ENCODE results near the gene ANKLE1. TPM values are rescaled to one million over a fixed set of nuclear protein-coding genes. Genes with fewer than 3 reads are reported as not detected.

Gene ANKLE1
- total RNA-seq, 1 experiment from 2014 or later, result 9.1 TPM

DNA sequence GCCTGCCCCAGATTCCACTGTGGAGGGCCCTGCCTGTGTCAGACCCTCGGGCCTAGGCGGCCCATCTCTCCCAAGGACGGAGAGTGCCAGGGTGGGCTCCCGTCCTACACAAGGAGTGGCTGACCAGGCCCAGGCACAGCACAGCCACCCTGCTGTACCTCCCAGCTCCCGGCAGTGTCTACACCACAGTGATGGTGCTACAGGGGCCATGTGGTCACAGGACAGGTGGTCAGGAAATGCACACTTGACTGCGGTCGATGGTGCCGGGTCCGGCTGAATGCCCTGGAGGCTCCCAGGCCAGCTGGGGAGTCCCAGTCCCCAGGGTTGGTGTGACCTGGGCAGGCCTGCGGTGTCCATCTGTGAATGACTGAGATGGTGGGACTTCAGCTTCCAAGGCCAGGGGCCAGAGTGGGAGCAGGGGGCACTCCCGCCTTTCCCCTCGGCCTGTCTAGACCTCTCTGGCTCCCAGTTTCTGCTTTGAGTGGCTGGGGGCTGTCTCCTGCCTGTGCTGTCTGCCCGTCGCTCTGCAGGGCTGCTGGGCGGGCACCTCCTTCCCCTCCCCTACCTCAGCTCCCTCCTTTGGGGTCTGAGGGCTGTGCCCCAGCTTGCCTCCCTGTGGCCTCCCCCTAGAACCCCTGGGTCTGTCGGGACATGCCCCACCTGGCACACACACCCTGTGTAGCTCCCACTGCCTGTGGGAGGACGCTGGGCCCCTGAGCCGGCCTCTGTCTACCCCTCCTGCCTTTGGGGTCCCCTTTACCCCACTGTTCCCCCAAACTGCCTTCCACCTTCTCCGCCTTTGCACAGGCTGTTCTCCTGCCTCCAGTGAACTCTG, 40.2 kb downstream of the ANKLE1 start:
- TF ChIP-seq ZNF219 (CRISPR knock-in tag; IDR thresholded peaks at IDR 0.05; ENCODE audit: borderline replicate concordance) (no peak), SP1 (CRISPR knock-in tag; conservative IDR thresholded peaks at IDR 0.05) (no peak), SMAD4 (CRISPR knock-in tag; IDR thresholded peaks at IDR 0.05) (no peak), ZBTB21 (CRISPR knock-in tag; IDR thresholded peaks at IDR 0.05; ENCODE audit: borderline replicate concordance) (no peak), ZNF263 (CRISPR knock-in tag; IDR thresholded peaks at IDR 0.05; ENCODE audit: low read depth) (no peak), OVOL2 (CRISPR knock-in tag; IDR thresholded peaks at IDR 0.05; ENCODE audit: borderline replicate concordance) (no peak), TEAD1 (CRISPR knock-in tag; IDR thresholded peaks at IDR 0.05) (no peak), ZNF425 (CRISPR knock-in tag; conservative IDR thresholded peaks at IDR 0.05) (no peak), IRF1 (CRISPR knock-in tag; IDR thresholded peaks at IDR 0.05) (no peak), E2F5 (CRISPR knock-in tag; IDR thresholded peaks at IDR 0.05) (no peak)
- TF ChIP-seq, protein P1, sequence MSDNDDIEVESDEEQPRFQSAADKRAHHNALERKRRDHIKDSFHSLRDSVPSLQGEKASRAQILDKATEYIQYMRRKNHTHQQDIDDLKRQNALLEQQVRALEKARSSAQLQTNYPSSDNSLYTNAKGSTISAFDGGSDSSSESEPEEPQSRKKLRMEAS (CRISPR knock-in tag; IDR thresholded peaks at IDR 0.05), result no peak
- TF ChIP-seq, protein P2, sequence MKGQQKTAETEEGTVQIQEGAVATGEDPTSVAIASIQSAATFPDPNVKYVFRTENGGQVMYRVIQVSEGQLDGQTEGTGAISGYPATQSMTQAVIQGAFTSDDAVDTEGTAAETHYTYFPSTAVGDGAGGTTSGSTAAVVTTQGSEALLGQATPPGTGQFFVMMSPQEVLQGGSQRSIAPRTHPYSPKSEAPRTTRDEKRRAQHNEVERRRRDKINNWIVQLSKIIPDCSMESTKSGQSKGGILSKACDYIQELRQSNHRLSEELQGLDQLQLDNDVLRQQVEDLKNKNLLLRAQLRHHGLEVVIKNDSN (CRISPR knock-in tag; IDR thresholded peaks at IDR 0.05), result no peak
- TF ChIP-seq, protein P3, sequence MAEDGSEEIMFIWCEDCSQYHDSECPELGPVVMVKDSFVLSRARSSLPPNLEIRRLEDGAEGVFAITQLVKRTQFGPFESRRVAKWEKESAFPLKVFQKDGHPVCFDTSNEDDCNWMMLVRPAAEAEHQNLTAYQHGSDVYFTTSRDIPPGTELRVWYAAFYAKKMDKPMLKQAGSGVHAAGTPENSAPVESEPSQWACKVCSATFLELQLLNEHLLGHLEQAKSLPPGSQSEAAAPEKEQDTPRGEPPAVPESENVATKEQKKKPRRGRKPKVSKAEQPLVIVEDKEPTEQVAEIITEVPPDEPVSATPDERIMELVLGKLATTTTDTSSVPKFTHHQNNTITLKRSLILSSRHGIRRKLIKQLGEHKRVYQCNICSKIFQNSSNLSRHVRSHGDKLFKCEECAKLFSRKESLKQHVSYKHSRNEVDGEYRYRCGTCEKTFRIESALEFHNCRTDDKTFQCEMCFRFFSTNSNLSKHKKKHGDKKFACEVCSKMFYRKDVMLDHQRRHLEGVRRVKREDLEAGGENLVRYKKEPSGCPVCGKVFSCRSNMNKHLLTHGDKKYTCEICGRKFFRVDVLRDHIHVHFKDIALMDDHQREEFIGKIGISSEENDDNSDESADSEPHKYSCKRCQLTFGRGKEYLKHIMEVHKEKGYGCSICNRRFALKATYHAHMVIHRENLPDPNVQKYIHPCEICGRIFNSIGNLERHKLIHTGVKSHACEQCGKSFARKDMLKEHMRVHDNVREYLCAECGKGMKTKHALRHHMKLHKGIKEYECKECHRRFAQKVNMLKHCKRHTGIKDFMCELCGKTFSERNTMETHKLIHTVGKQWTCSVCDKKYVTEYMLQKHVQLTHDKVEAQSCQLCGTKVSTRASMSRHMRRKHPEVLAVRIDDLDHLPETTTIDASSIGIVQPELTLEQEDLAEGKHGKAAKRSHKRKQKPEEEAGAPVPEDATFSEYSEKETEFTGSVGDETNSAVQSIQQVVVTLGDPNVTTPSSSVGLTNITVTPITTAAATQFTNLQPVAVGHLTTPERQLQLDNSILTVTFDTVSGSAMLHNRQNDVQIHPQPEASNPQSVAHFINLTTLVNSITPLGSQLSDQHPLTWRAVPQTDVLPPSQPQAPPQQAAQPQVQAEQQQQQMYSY (CRISPR knock-in tag; IDR thresholded peaks at IDR 0.05), result no peak
- CTCF ChIA-PET, result interaction anchor here (0.5 to 1.9 kb wide), 4 partner anchors 11 to 17 kb away, joined by 3 to 6 read pairs (median 3); partner anchors contain the start of genes ANO8 and DDA1
- ATAC-seq, result no peak
- no peak overlapping the region for H3K4me3 Mint-ChIP-seq
- no peaks in the 10 kb centered on the region for H3K27me3 Mint-ChIP-seq (ENCODE audit: low read depth)
- no peaks in the 10 kb centered on the region for H3K9me3 Mint-ChIP-seq
- peak overlapping the region; percentile 97 for H3K27ac Mint-ChIP-seq
- H3K4me1 Mint-ChIP-seq, result peaks cover 8% of the 10 kb centered on the region; the same call in 1 of the 2 replicates
- no peak for DNase-seq (ENCODE audit: low spot score)
- POLR2A ChIA-PET, result interaction anchor here (1.2 to 1.7 kb wide), 3 partner anchors 12 to 74 kb away, joined by 3 to 8 read pairs (median 5); partner anchors contain the start of gene DDA1
- peaks cover 18% of the 10 kb centered on the region for H3K36me3 Mint-ChIP-seq

DNA sequence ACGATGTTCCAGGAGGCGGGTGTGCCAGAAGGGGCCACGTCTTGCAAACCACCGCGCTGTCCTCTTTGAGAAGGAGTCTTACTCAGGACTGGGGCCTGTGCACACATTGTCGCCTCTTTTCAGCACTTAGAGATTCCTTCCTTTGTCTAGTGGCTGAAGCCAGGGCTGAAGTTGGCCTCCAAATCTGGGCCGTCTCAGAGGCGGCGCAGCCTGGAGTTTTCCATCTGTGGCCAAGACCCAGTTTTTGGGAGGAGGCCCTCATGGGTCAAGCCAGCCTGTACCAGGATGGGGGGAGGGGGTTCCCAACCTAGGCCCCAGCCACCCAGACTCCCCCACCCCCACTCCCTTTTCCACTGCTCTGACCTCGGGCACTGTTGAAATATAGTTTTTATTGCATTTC, 41.2 kb downstream of the ANKLE1 start:
- ChIA-PET CTCF (interaction anchor here (0.5 to 1.9 kb wide), 2 partner anchors 14 to 18 kb away, joined by 3 to 6 read pairs; partner anchors contain the start of gene DDA1), POLR2A (no interaction called here)
- ATAC-seq (no peak), DNase-seq (ENCODE audit: low spot score) (no peak)
- no peaks in the 10 kb centered on the region for H3K9me3 Mint-ChIP-seq
- H3K36me3 Mint-ChIP-seq, result peaks cover 17% of the 10 kb centered on the region
- no peak overlapping the region for H3K4me3 Mint-ChIP-seq
- no peaks in the 10 kb centered on the region for H3K27me3 Mint-ChIP-seq (ENCODE audit: low read depth)
- H3K4me1 Mint-ChIP-seq, result peaks cover 14% of the 10 kb centered on the region
- peak overlapping the region; percentile 97 for H3K27ac Mint-ChIP-seq
- no peak for TF ChIP-seq GABPB1 (CRISPR knock-in tag; IDR thresholded peaks at IDR 0.05)
- TF ChIP-seq, protein P4, sequence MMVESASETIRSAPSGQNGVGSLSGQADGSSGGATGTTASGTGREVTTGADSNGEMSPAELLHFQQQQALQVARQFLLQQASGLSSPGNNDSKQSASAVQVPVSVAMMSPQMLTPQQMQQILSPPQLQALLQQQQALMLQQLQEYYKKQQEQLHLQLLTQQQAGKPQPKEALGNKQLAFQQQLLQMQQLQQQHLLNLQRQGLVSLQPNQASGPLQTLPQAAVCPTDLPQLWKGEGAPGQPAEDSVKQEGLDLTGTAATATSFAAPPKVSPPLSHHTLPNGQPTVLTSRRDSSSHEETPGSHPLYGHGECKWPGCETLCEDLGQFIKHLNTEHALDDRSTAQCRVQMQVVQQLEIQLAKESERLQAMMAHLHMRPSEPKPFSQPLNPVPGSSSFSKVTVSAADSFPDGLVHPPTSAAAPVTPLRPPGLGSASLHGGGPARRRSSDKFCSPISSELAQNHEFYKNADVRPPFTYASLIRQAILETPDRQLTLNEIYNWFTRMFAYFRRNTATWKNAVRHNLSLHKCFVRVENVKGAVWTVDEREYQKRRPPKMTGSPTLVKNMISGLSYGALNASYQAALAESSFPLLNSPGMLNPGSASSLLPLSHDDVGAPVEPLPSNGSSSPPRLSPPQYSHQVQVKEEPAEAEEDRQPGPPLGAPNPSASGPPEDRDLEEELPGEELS (CRISPR knock-in tag; IDR thresholded peaks at IDR 0.05), result no peak
- no peak for TF ChIP-seq NFATC4 (CRISPR knock-in tag; IDR thresholded peaks at IDR 0.05)
- TF ChIP-seq ATF1 (CRISPR knock-in tag; IDR thresholded peaks at IDR 0.05), result no peak
- no peak for TF ChIP-seq JAZF1 (CRISPR knock-in tag; IDR thresholded peaks at IDR 0.05)
- TF ChIP-seq, protein P5, sequence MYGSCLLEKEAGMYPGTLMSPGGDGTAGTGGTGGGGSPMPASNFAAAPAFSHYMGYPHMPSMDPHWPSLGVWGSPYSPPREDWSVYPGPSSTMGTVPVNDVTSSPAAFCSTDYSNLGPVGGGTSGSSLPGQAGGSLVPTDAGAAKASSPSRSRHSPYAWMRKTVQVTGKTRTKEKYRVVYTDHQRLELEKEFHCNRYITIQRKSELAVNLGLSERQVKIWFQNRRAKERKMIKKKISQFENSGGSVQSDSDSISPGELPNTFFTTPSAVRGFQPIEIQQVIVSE (CRISPR knock-in tag; IDR thresholded peaks at IDR 0.05; ENCODE audit: borderline replicate concordance), result no peak
- no peak for TF ChIP-seq TEAD1 (CRISPR knock-in tag; IDR thresholded peaks at IDR 0.05)
- TF ChIP-seq SP1 (CRISPR knock-in tag; conservative IDR thresholded peaks at IDR 0.05), result no peak
- no peak for TF ChIP-seq ERG (CRISPR knock-in tag; IDR thresholded peaks at IDR 0.05)

Measured in WTC11 (cell line).